WTC11 (cell line): ENCODE data around the gene KRTAP5-1.

Experiments used
- CREB1 ChIP-seq: sonication (generic); formaldehyde crosslinking; IDR thresholded peaks from 2 replicates; pipeline ENCODE4 v1.8.0; 2023; ENCODE audit warnings: mild to moderate bottlenecking, missing genetic modification reagents
- ELF4 ChIP-seq: sonication (generic); formaldehyde crosslinking; IDR thresholded peaks from 2 replicates; pipeline ENCODE4 v1.8.1; 2022; ENCODE audit warnings: low read depth, mild to moderate bottlenecking, moderate library complexity, missing genetic modification reagents
- ETV6 ChIP-seq: sonication (generic); formaldehyde crosslinking; IDR thresholded peaks from 2 replicates; pipeline ENCODE4 v1.8.1; 2022; ENCODE audit warnings: mild to moderate bottlenecking, missing genetic modification reagents
- JAZF1 ChIP-seq: fragments of 250-450 bp; sonication (Bioruptor Pico); IDR thresholded peaks from 2 replicates; pipeline ENCODE4 v1.9.0; 2021; ENCODE audit warnings: moderate library complexity, mild to moderate bottlenecking, inconsistent platforms
- JUN ChIP-seq: sonication (generic); formaldehyde crosslinking; IDR thresholded peaks from 2 replicates; pipeline ENCODE4 v1.8.0; 2023; ENCODE audit warnings: mild to moderate bottlenecking, missing genetic modification reagents
- TP53 ChIP-seq: sonication (generic); formaldehyde crosslinking; IDR thresholded peaks from 2 replicates; pipeline ENCODE4 v1.8.1; 2023; ENCODE audit warnings: mild to moderate bottlenecking, missing genetic modification reagents
- ZNF219 ChIP-seq: sonication (generic); formaldehyde crosslinking; IDR thresholded peaks from 2 replicates; pipeline ENCODE4 v1.8.0; 2023; ENCODE audit warnings: missing genetic modification reagents, mild to moderate bottlenecking, borderline replicate concordance
- ZNF281 ChIP-seq: sonication (generic); formaldehyde crosslinking; IDR thresholded peaks from 2 replicates; pipeline ENCODE4 v1.8.0; 2023; ENCODE audit warnings: mild to moderate bottlenecking, missing genetic modification reagents
- TF ChIP-seq, protein P1 (sequence below): fragments of 200-600 bp; IDR thresholded peaks from 2 replicates; pipeline ENCODE4 v1.8.0; 2022; ENCODE audit warnings: antibody characterized with exemption
- TF ChIP-seq, protein P2 (sequence below): sonication (generic); formaldehyde crosslinking; IDR thresholded peaks from 2 replicates; pipeline ENCODE4 v1.8.1; 2023; ENCODE audit warnings: mild to moderate bottlenecking, moderate library complexity, missing genetic modification reagents

- TF ChIP-seq, protein P1, sequence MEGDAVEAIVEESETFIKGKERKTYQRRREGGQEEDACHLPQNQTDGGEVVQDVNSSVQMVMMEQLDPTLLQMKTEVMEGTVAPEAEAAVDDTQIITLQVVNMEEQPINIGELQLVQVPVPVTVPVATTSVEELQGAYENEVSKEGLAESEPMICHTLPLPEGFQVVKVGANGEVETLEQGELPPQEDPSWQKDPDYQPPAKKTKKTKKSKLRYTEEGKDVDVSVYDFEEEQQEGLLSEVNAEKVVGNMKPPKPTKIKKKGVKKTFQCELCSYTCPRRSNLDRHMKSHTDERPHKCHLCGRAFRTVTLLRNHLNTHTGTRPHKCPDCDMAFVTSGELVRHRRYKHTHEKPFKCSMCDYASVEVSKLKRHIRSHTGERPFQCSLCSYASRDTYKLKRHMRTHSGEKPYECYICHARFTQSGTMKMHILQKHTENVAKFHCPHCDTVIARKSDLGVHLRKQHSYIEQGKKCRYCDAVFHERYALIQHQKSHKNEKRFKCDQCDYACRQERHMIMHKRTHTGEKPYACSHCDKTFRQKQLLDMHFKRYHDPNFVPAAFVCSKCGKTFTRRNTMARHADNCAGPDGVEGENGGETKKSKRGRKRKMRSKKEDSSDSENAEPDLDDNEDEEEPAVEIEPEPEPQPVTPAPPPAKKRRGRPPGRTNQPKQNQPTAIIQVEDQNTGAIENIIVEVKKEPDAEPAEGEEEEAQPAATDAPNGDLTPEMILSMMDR: no peak
- no peak for TF ChIP-seq CREB1 (CRISPR knock-in tag)
- TF ChIP-seq TP53 (CRISPR knock-in tag): no peak
- no peak for TF ChIP-seq ELF4 (CRISPR knock-in tag)
- TF ChIP-seq JUN (CRISPR knock-in tag): no peak
- TF ChIP-seq ZNF281 (CRISPR knock-in tag): no peak
- no peak for TF ChIP-seq JAZF1 (CRISPR knock-in tag)
- TF ChIP-seq, protein P2, sequence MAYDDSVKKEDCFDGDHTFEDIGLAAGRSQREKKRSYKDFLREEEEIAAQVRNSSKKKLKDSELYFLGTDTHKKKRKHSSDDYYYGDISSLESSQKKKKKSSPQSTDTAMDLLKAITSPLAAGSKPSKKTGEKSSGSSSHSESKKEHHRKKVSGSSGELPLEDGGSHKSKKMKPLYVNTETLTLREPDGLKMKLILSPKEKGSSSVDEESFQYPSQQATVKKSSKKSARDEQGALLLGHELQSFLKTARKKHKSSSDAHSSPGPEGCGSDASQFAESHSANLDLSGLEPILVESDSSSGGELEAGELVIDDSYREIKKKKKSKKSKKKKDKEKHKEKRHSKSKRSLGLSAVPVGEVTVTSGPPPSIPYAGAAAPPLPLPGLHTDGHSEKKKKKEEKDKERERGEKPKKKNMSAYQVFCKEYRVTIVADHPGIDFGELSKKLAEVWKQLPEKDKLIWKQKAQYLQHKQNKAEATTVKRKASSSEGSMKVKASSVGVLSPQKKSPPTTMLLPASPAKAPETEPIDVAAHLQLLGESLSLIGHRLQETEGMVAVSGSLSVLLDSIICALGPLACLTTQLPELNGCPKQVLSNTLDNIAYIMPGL: no peak
- TF ChIP-seq ZNF219 (CRISPR knock-in tag): no peak
- TF ChIP-seq ETV6 (CRISPR knock-in tag): no peak
Observed at GRCh38 chr11:1571760-1572196, 13.3 kb downstream of the KRTAP5-1 start.
